ENCODE measurements around the gene LRRC2.

Gene LRRC2

GRCh38 chr3:46485779-46486175, 80.3 kb downstream of the LRRC2 start:
- DNase-seq (ENCODE audit: extremely low spot score): no peak
- no peak for TF ChIP-seq CTCF (IDR thresholded peaks at IDR 0.05; ENCODE audit: control extremely low read depth, extremely low read depth, low read depth, missing control alignments)
- POLR2A ChIA-PET: no interaction called here
- CTCF ChIA-PET: interaction anchor here (1.3 to 4.4 kb wide), 4 partner anchors 72 to 144 kb away, joined by 3 to 22 read pairs (median 8); no protein-coding TSS in a partner anchor

GRCh38 chr3:46484911-46485778, 81.0 kb downstream of the LRRC2 start:
- no peak for TF ChIP-seq CTCF (IDR thresholded peaks at IDR 0.05; ENCODE audit: control extremely low read depth, extremely low read depth, low read depth, missing control alignments)
- ChIA-PET CTCF (interaction anchor here (0.9 to 4.4 kb wide), 5 partner anchors 73 to 272 kb away, joined by 3 to 22 read pairs (median 6); no protein-coding TSS in a partner anchor), POLR2A (no interaction called here)
- DNase-seq (ENCODE audit: extremely low spot score): no peak

GRCh38 chr3:46484388-46484787, 81.7 kb downstream of the LRRC2 start:
- CTCF ChIA-PET: interaction anchor here (1.0 to 4.4 kb wide), 5 partner anchors 19 to 145 kb away, joined by 3 to 22 read pairs (median 6); no protein-coding TSS in a partner anchor
- no peak for TF ChIP-seq CTCF (IDR thresholded peaks at IDR 0.05; ENCODE audit: control extremely low read depth, extremely low read depth, low read depth, missing control alignments)
- POLR2A ChIA-PET: no interaction called here
- no peak for DNase-seq (ENCODE audit: extremely low spot score)

GRCh38 chr3:46483825-46484224, 82.3 kb downstream of the LRRC2 start:
- ChIA-PET CTCF (interaction anchor here (0.9 to 4.4 kb wide), 6 partner anchors 11 to 149 kb away, joined by 3 to 22 read pairs (median 4); no protein-coding TSS in a partner anchor), POLR2A (no interaction called here)
- DNase-seq (ENCODE audit: extremely low spot score): no peak
- TF ChIP-seq CTCF (IDR thresholded peaks at IDR 0.05; ENCODE audit: control extremely low read depth, extremely low read depth, low read depth, missing control alignments): no peak

GRCh38 chr3:46482632-46483350, 83.3 kb downstream of the LRRC2 start:
- no peak for TF ChIP-seq CTCF (IDR thresholded peaks at IDR 0.05; ENCODE audit: control extremely low read depth, extremely low read depth, low read depth, missing control alignments)
- DNase-seq (ENCODE audit: extremely low spot score): no peak
- CTCF ChIA-PET: interaction anchor here (0.9 to 4.4 kb wide), 4 partner anchors 10 to 150 kb away, joined by 3 to 22 read pairs (median 4); no protein-coding TSS in a partner anchor
- POLR2A ChIA-PET: no interaction called here

- TF ChIP-seq CTCF (IDR thresholded peaks at IDR 0.05; ENCODE audit: control extremely low read depth, extremely low read depth, low read depth, missing control alignments): no peak
- ChIA-PET POLR2A (no interaction called here), CTCF (interaction anchor here (1.0 kb wide), 2 partner anchors 77 to 147 kb away, joined by 3 read pairs; no protein-coding TSS in a partner anchor)
- DNase-seq (ENCODE audit: extremely low spot score): no peak
These were observed 84.5 kb downstream of the LRRC2 start for GRCh38 chr3:46481636-46482035.

All from GM10248 (cell line).